Trophoblast cell (in vitro differentiated cells and primary cell): ENCODE data around the gene HNMT.

Experiments
- DNase-seq, 2 donors: peaks; one replicate each; pipeline ENCODE4 v3.0.0-alpha.2; 2016
- H2AFZ ChIP-seq: 2 replicates; pipeline ENCODE4 v1.6.1; 2013; ENCODE audit warnings: low read length, moderate library complexity, mild to moderate bottlenecking; ENCODE audit not compliant: insufficient read depth, poor library complexity
- H2AK5ac ChIP-seq: 2 replicates; pipeline ENCODE4 v1.6.1; 2013; ENCODE audit warnings: mild to moderate bottlenecking, low read length
- H2BK120ac ChIP-seq: 2 replicates; pipeline ENCODE4 v1.6.1; 2013; ENCODE audit warnings: low read length, mild to moderate bottlenecking, moderate library complexity; ENCODE audit not compliant: insufficient read depth, poor library complexity
- H2BK12ac ChIP-seq: 2 replicates; pipeline ENCODE4 v1.6.1; 2013; ENCODE audit warnings: mild to moderate bottlenecking, low read length, moderate library complexity
- H2BK5ac ChIP-seq: 2 replicates; pipeline ENCODE4 v1.6.1; 2013; ENCODE audit warnings: low read length, low read depth, moderate library complexity, mild to moderate bottlenecking; ENCODE audit not compliant: poor library complexity
- H3K14ac ChIP-seq: 2 replicates; pipeline ENCODE4 v1.6.1; 2013; ENCODE audit warnings: mild to moderate bottlenecking, low read length
- H3K18ac ChIP-seq: 2 replicates; pipeline ENCODE4 v1.6.1; 2013; ENCODE audit warnings: mild to moderate bottlenecking, low read length
- H3K23ac ChIP-seq: 2 replicates; pipeline ENCODE4 v1.6.1; 2013; ENCODE audit warnings: low read length
- H3K27ac ChIP-seq: 2 replicates; pipeline ENCODE4 v1.5.1; 2013; ENCODE audit warnings: low read depth, mild to moderate bottlenecking, inconsistent platforms, low read length, moderate library complexity
- H3K27me3 ChIP-seq: 2 replicates; pipeline ENCODE4 v1.6.1; 2013; ENCODE audit warnings: inconsistent platforms, mild to moderate bottlenecking, low read length, moderate library complexity; ENCODE audit not compliant: insufficient read depth
- H3K36me3 ChIP-seq, 2 experiments: 1 replicate in 1 of 2; 2 replicates in 1 of 2; pipeline ENCODE4 v1.6.1; 2013; ENCODE audit warnings: low read length in 2 of 2, mild to moderate bottlenecking in 2 of 2, moderate library complexity in 1 of 2; ENCODE audit not compliant: insufficient read depth in 2 of 2, control insufficient read depth in 1 of 2
- H3K4ac ChIP-seq: 2 replicates; pipeline ENCODE4 v1.6.1; 2013; ENCODE audit warnings: low read depth, mild to moderate bottlenecking, low read length, moderate library complexity
- H3K4me1 ChIP-seq, 2 experiments: 1 replicate in 1 of 2; 2 replicates in 1 of 2; pipeline ENCODE4 v1.6.1; 2013; ENCODE audit warnings: low read length in 2 of 2, mild to moderate bottlenecking in 2 of 2, moderate library complexity in 1 of 2; ENCODE audit not compliant: insufficient read depth in 2 of 2, control insufficient read depth in 1 of 2
- H3K4me2 ChIP-seq: 2 replicates; pipeline ENCODE4 v1.6.1; 2013; ENCODE audit warnings: inconsistent platforms, mild to moderate bottlenecking, low read length, moderate library complexity
- H3K4me3 ChIP-seq: 2 replicates; pipeline ENCODE4 v1.5.1; 2013; ENCODE audit warnings: mild to moderate bottlenecking, low read depth, low read length, inconsistent platforms
- H3K79me1 ChIP-seq: one replicate; pipeline ENCODE4 v1.6.1; 2013; ENCODE audit warnings: low read length
- H3K79me2 ChIP-seq: 2 replicates; pipeline ENCODE4 v1.6.1; 2013; ENCODE audit warnings: low read length, mild to moderate bottlenecking; ENCODE audit not compliant: control insufficient read depth, insufficient read depth, poor library complexity
- H3K9ac ChIP-seq: 2 replicates; pipeline ENCODE4 v1.6.1; 2013; ENCODE audit warnings: mild to moderate bottlenecking, low read length
- H3K9me3 ChIP-seq: 2 replicates; pipeline ENCODE4 v1.6.1; 2013; ENCODE audit warnings: low read depth, mild to moderate bottlenecking, control low read depth, inconsistent platforms, low read length; ENCODE audit not compliant: insufficient read depth
- H4K12ac ChIP-seq: 2 replicates; pipeline ENCODE4 v1.6.1; 2013; ENCODE audit warnings: low read depth, mild to moderate bottlenecking, low read length, moderate library complexity
- H4K8ac ChIP-seq: 2 replicates; pipeline ENCODE4 v1.6.1; 2013; ENCODE audit warnings: low read depth, mild to moderate bottlenecking, low read length, moderate library complexity
- H4K91ac ChIP-seq: one replicate; pipeline ENCODE4 v1.6.1; 2013; ENCODE audit warnings: low read depth, mild to moderate bottlenecking, low read length, moderate library complexity
- WGBS: extraction: QIAGEN DNeasy Blood & Tissue Kit; methylation state at CpG from one replicate; pipeline ENCODE4 v1.1.7; 2013; ENCODE audit warnings: missing lambda C conversion rate; ENCODE audit not compliant: insufficient read length, insufficient coverage; ENCODE audit errors: extremely low coverage; 5-methylcytosine and 5-hydroxymethylcytosine counted together

Gene HNMT

GRCh38 chr2:137925599-137925998 is 38.7 kb upstream of the HNMT start:
- no CpG with 5 or more reads among the region's 2 CpGs for WGBS
- no peak overlapping the region for H3K14ac ChIP-seq
- no peak overlapping the region for H3K23ac ChIP-seq
- H2AK5ac ChIP-seq = no peak overlapping the region
- H2BK5ac ChIP-seq = no peak overlapping the region
- no peak overlapping the region for H2BK120ac ChIP-seq
- no peak overlapping the region for H4K12ac ChIP-seq
- peaks cover 8% of the 10 kb centered on the region in 2 experiments for H3K4me1 ChIP-seq
- no peak overlapping the region for H3K18ac ChIP-seq
- no peak overlapping the region for H3K27ac ChIP-seq
- H2AFZ ChIP-seq = no peak overlapping the region
- H3K4me2 ChIP-seq = no peak overlapping the region
- H3K9me3 ChIP-seq = no peaks in the 10 kb centered on the region
- no peak overlapping the region for H3K4ac ChIP-seq
- no peaks in the 10 kb centered on the region for H3K27me3 ChIP-seq
- no peak overlapping the region for H4K8ac ChIP-seq
- H2BK12ac ChIP-seq = no peak overlapping the region
- no peak overlapping the region for H3K4me3 ChIP-seq
- H3K79me1 ChIP-seq = peaks cover 24% of the 10 kb centered on the region
- H3K9ac ChIP-seq = no peak overlapping the region
- peaks cover 5% of the 10 kb centered on the region for H3K79me2 ChIP-seq
- no peak overlapping the region for H4K91ac ChIP-seq
- no peak for DNase-seq
- no peaks in the 10 kb centered on the region for H3K36me3 ChIP-seq

DNA sequence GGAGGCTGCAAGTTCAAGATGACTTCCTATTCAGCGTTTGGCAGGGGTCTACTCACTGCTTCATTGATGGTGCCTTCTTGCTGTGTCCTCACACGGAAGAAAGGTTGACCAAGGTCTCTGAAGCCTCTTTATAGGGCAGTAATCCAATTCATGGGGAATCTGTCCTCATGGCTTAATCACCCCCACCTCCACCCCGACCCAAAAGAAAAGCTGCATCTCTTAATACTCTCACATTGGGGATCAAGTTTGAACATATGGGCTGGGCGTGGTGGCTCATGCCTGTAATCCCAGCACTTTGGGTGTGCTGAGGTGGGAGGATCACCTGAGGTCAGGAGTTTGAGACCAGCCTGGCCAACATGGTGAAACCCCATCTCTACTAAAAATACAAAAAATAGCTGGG is 36.4 kb upstream of the HNMT start:
- peaks cover 7% of the 10 kb centered on the region for H3K79me2 ChIP-seq
- H4K12ac ChIP-seq = no peak overlapping the region
- peak overlapping the region; percentile 99 for H2BK5ac ChIP-seq
- peak overlapping the region; percentile 83 for H2AK5ac ChIP-seq
- H4K8ac ChIP-seq = peak overlapping the region; percentile 68
- no peak overlapping the region for H3K4me2 ChIP-seq
- peak overlapping the region; percentile 97 for H3K27ac ChIP-seq
- H2BK120ac ChIP-seq = peak overlapping the region; percentile 97
- H3K4me3 ChIP-seq = no peak overlapping the region
- H3K18ac ChIP-seq = peak overlapping the region; percentile 80
- H4K91ac ChIP-seq = peak overlapping the region; percentile 92
- H3K36me3 ChIP-seq = no peaks in the 10 kb centered on the region
- no peak overlapping the region for H3K23ac ChIP-seq
- DNase-seq = no peak
- no CpG with 5 or more reads among the region's 4 CpGs for WGBS
- H2AFZ ChIP-seq = no peak overlapping the region
- peak overlapping the region; percentile 68 for H3K4ac ChIP-seq
- H3K27me3 ChIP-seq = no peaks in the 10 kb centered on the region
- H3K9ac ChIP-seq = no peak overlapping the region
- H2BK12ac ChIP-seq = peak overlapping the region; percentile 98
- H3K79me1 ChIP-seq = peaks cover 27% of the 10 kb centered on the region
- H3K9me3 ChIP-seq = no peaks in the 10 kb centered on the region
- peaks cover 8% of the 10 kb centered on the region in 2 experiments for H3K4me1 ChIP-seq
- H3K14ac ChIP-seq = peak overlapping the region; percentile 86

DNA sequence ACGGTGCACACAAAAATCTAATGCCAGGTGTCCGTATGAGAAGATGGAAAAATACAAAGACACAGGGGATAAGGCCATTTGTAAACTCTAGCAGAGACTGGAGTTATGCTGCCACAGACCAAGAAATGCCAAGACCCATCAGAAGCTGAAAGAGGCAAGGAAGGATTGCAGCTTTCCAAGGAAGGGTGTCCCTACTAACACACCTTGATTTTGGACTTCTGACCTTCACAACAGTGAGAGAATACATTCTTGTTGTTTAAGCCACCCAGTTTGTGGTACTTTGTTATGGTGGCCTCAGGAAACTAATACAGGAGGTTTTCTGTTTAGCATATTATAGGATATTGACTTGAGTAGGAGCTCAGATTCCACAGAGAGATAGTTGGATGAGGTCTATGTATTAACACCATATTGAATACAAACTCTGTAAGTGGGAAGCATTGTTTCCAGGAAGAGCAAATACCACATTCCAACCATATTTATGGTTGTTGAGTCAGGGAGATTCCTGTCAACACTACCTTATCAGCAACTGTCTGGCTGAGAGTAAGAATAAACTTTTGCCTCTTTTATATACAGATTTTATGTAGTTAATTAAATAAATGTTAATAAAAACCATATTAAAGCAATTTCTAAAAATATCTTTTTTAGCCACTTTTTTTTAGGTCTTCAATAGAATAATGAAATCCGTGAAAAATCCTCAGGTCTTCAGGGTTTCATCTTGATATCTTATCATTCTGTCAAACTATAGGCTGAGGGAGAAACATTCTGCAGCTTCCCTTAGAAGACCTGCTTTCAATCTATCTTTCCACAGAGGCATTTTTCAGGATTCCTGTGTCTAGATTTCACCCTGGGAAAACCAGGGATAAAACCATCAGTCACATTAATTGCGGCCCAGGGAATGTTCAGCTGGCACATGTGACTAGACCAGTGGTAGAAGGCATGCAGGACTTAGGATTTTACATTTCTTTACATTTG is 35.4 kb upstream of the HNMT start:
- Histone ChIP-seq H3K9me3 (no peaks in the 10 kb centered on the region), H3K27me3 (no peaks in the 10 kb centered on the region), H4K12ac (no peak overlapping the region), H3K23ac (no peak overlapping the region), H2BK120ac (peak overlapping the region; percentile 100), H2BK5ac (peak overlapping the region; percentile 100), H2BK12ac (peak overlapping the region; percentile 77), H4K91ac (peak overlapping the region; percentile 92), H3K36me3 (no peaks in the 10 kb centered on the region), H2AK5ac (peak overlapping the region; percentile 87), H3K9ac (no peak overlapping the region), H3K4ac (peak overlapping the region; percentile 52), H3K18ac (peak overlapping the region; percentile 84), H3K14ac (peak overlapping the region; percentile 82), H3K4me2 (no peak overlapping the region), H3K4me3 (no peak overlapping the region), H3K79me2 (peaks cover 7% of the 10 kb centered on the region), H4K8ac (peak overlapping the region; percentile 66), H3K4me1 (peaks cover 8% of the 10 kb centered on the region in 2 experiments), H2AFZ (no peak overlapping the region), H3K79me1 (peaks cover 32% of the 10 kb centered on the region), H3K27ac (peak overlapping the region; percentile 99)
- DNase-seq = peak; percentile 81 to 94
- no CpG with 5 or more reads among the region's 4 CpGs for WGBS

- H3K79me2 ChIP-seq = peaks cover 7% of the 10 kb centered on the region
- H3K18ac ChIP-seq = no peak overlapping the region
- no peaks in the 10 kb centered on the region for H3K27me3 ChIP-seq
- DNase-seq = no peak
- H3K9me3 ChIP-seq = no peaks in the 10 kb centered on the region
- peak overlapping the region; percentile 99 for H3K27ac ChIP-seq
- peak overlapping the region; percentile 95 for H2BK120ac ChIP-seq
- peaks cover 8% of the 10 kb centered on the region in 2 experiments for H3K4me1 ChIP-seq
- peak overlapping the region; percentile 52 for H4K12ac ChIP-seq
- H3K36me3 ChIP-seq = no peaks in the 10 kb centered on the region
- peaks cover 32% of the 10 kb centered on the region for H3K79me1 ChIP-seq
- peak overlapping the region; percentile 67 for H2BK12ac ChIP-seq
- peak overlapping the region; percentile 92 for H2AK5ac ChIP-seq
- no peak overlapping the region for H2AFZ ChIP-seq
- no CpG with 5 or more reads among the region's 2 CpGs for WGBS
- no peak overlapping the region for H3K4me2 ChIP-seq
- H3K23ac ChIP-seq = peak overlapping the region; percentile 74
- H3K4ac ChIP-seq = peak overlapping the region; percentile 81
- peak overlapping the region; percentile 90 for H3K14ac ChIP-seq
- H2BK5ac ChIP-seq = peak overlapping the region; percentile 100
- H3K9ac ChIP-seq = no peak overlapping the region
- peak overlapping the region; percentile 91 for H4K91ac ChIP-seq
- H4K8ac ChIP-seq = peak overlapping the region; percentile 80
- H3K4me3 ChIP-seq = no peak overlapping the region
These were observed 34.8 kb upstream of the HNMT start for GRCh38 chr2:137929519-137929916.
